Mesendoderm (in vitro differentiated cells): ENCODE measurements around the gene CACNA2D2.
A peak's percentile ranks its signal among the peaks of the same experiment; 100 is the strongest.

Experiments used
- DNase-seq: peaks from one replicate; pipeline ENCODE4 v3.0.0; 2013
- H2AK5ac ChIP-seq: 2 replicates; pipeline ENCODE4 v1.6.1; 2013; ENCODE audit warnings: low read length, inconsistent platforms
- H2BK120ac ChIP-seq: 2 replicates; pipeline ENCODE4 v1.6.1; 2013; ENCODE audit warnings: low read depth, mild to moderate bottlenecking, low read length, moderate library complexity, mixed read lengths
- H2BK15ac ChIP-seq: replicated peaks from 2 replicates; pipeline ENCODE4 v1.6.1; 2013; ENCODE audit warnings: low read depth, mild to moderate bottlenecking, moderate library complexity
- H2BK5ac ChIP-seq: 2 replicates; pipeline ENCODE4 v1.6.1; 2013; ENCODE audit warnings: low read length, inconsistent platforms
- H3K18ac ChIP-seq: 2 replicates; pipeline ENCODE4 v1.6.1; 2013; ENCODE audit warnings: mild to moderate bottlenecking, low read length, mixed read lengths
- H3K23ac ChIP-seq: one replicate; pipeline ENCODE4 v1.6.1; 2013; ENCODE audit warnings: low read length
- H3K27ac ChIP-seq: 2 replicates; pipeline ENCODE4 v1.5.1; 2013; ENCODE audit warnings: low read depth, mild to moderate bottlenecking, inconsistent platforms, low read length, moderate library complexity
- H3K27me3 ChIP-seq: 2 replicates; pipeline ENCODE4 v1.6.1; 2013; ENCODE audit warnings: low read length, control low read depth, mild to moderate bottlenecking, inconsistent platforms; ENCODE audit not compliant: insufficient read depth, poor library complexity
- H3K36me3 ChIP-seq: 2 replicates; pipeline ENCODE4 v1.6.1; 2013; ENCODE audit warnings: low read length, inconsistent platforms; ENCODE audit not compliant: control insufficient read depth, insufficient read depth
- H3K4ac ChIP-seq: one replicate; pipeline ENCODE4 v1.6.1; 2013; ENCODE audit warnings: low read depth, mild to moderate bottlenecking, low read length, moderate library complexity
- H3K4me1 ChIP-seq: 2 replicates; pipeline ENCODE4 v1.6.1; 2013; ENCODE audit warnings: low read depth, low read length, inconsistent platforms; ENCODE audit not compliant: control insufficient read depth
- H3K4me2 ChIP-seq: 2 replicates; pipeline ENCODE4 v1.6.1; 2013; ENCODE audit warnings: low read length
- H3K4me3 ChIP-seq: 2 replicates; pipeline ENCODE4 v1.5.1; 2013; ENCODE audit warnings: mild to moderate bottlenecking, low read length
- H3K56ac ChIP-seq: one replicate; pipeline ENCODE4 v1.6.1; 2013; ENCODE audit warnings: low read length
- H3K79me1 ChIP-seq: 2 replicates; pipeline ENCODE4 v1.6.1; 2013; ENCODE audit warnings: low read length, inconsistent platforms
- H3K79me2 ChIP-seq: 2 replicates; pipeline ENCODE4 v1.6.1; 2013; ENCODE audit warnings: mild to moderate bottlenecking, low read length; ENCODE audit not compliant: control insufficient read depth, insufficient read depth
- H3K9ac ChIP-seq: 2 replicates; pipeline ENCODE4 v1.6.1; 2013; ENCODE audit warnings: low read length, inconsistent platforms
- H4K5ac ChIP-seq: one replicate; pipeline ENCODE4 v1.6.1; 2013; ENCODE audit warnings: low read length
- H4K8ac ChIP-seq: one replicate; pipeline ENCODE4 v1.6.1; 2013; ENCODE audit warnings: low read depth, mild to moderate bottlenecking, control low read depth, low read length, moderate library complexity
- WGBS: extraction: QIAGEN DNeasy Blood & Tissue Kit; methylation state at CpG from one replicate; pipeline ENCODE4 v1.1.7; 2013; ENCODE audit warnings: low lambda C conversion rate, missing lambda C conversion rate; ENCODE audit not compliant: insufficient coverage; ENCODE audit errors: extremely low coverage; 5-methylcytosine and 5-hydroxymethylcytosine counted together

Gene CACNA2D2

GRCh38 chr3:50327129-50327528, 176.3 kb downstream of the CACNA2D2 start:
- no peak overlapping the region for H3K23ac ChIP-seq
- no peak overlapping the region for H3K18ac ChIP-seq
- no CpG with 5 or more reads among the region's 4 CpGs for WGBS
- no peak overlapping the region for H2BK120ac ChIP-seq
- peaks cover 11% of the 10 kb centered on the region for H3K79me2 ChIP-seq
- no peak overlapping the region for H2BK5ac ChIP-seq
- peaks cover 7% of the 10 kb centered on the region for H3K4me1 ChIP-seq
- no peak overlapping the region for H3K27ac ChIP-seq
- peaks cover 7% of the 10 kb centered on the region for H3K79me1 ChIP-seq
- peak overlapping the region; percentile 85 for H3K9ac ChIP-seq
- no peak for DNase-seq
- no peak overlapping the region for H4K5ac ChIP-seq
- H2BK15ac ChIP-seq, result no peak overlapping the region
- H3K4me2 ChIP-seq, result peak overlapping the region; percentile 95
- H2AK5ac ChIP-seq, result no peak overlapping the region
- peak overlapping the region; percentile 90 for H3K4me3 ChIP-seq
- peak overlapping the region; percentile 91 for H3K56ac ChIP-seq
- H3K4ac ChIP-seq, result no peak overlapping the region
- H3K27me3 ChIP-seq, result no peaks in the 10 kb centered on the region
- H3K36me3 ChIP-seq, result peaks cover 13% of the 10 kb centered on the region
- H4K8ac ChIP-seq, result no peak overlapping the region

- H2BK120ac ChIP-seq, result no peak overlapping the region
- H3K79me1 ChIP-seq, result peaks cover 6% of the 10 kb centered on the region
- no peak overlapping the region for H3K4me3 ChIP-seq
- H3K18ac ChIP-seq, result no peak overlapping the region
- H4K5ac ChIP-seq, result no peak overlapping the region
- H4K8ac ChIP-seq, result no peak overlapping the region
- H3K4me2 ChIP-seq, result no peak overlapping the region
- no peak overlapping the region for H3K9ac ChIP-seq
- no peak overlapping the region for H3K56ac ChIP-seq
- H3K4ac ChIP-seq, result no peak overlapping the region
- no peak overlapping the region for H2BK15ac ChIP-seq
- H3K27ac ChIP-seq, result no peak overlapping the region
- H3K4me1 ChIP-seq, result peaks cover 7% of the 10 kb centered on the region
- no peaks in the 10 kb centered on the region for H3K27me3 ChIP-seq
- H3K79me2 ChIP-seq, result peaks cover 11% of the 10 kb centered on the region
- DNase-seq, result no peak
- no peak overlapping the region for H3K23ac ChIP-seq
- no peak overlapping the region for H2AK5ac ChIP-seq
- no CpG with 5 or more reads among the region's 8 CpGs for WGBS
- H2BK5ac ChIP-seq, result no peak overlapping the region
- H3K36me3 ChIP-seq, result peaks cover 10% of the 10 kb centered on the region
Measured at GRCh38 chr3:50326182-50326541, 177.3 kb downstream of the CACNA2D2 start.

GRCh38 chr3:50325497-50326181, 177.8 kb downstream of the CACNA2D2 start:
- Histone ChIP-seq H3K9ac (no peak overlapping the region), H4K8ac (no peak overlapping the region), H3K56ac (no peak overlapping the region), H3K23ac (no peak overlapping the region), H2BK120ac (no peak overlapping the region), H3K4me3 (no peak overlapping the region), H3K4ac (no peak overlapping the region), H2BK15ac (no peak overlapping the region), H3K27ac (no peak overlapping the region), H2BK5ac (no peak overlapping the region), H3K4me2 (no peak overlapping the region), H3K79me1 (peaks cover 8% of the 10 kb centered on the region), H3K4me1 (peaks cover 7% of the 10 kb centered on the region), H4K5ac (no peak overlapping the region), H3K79me2 (peaks cover 14% of the 10 kb centered on the region), H2AK5ac (no peak overlapping the region), H3K27me3 (no peaks in the 10 kb centered on the region), H3K36me3 (peaks cover 8% of the 10 kb centered on the region), H3K18ac (no peak overlapping the region)
- no CpG with 5 or more reads among the region's 11 CpGs for WGBS
- no peak for DNase-seq

GRCh38 chr3:50325113-50325480, 178.3 kb downstream of the CACNA2D2 start:
- Histone ChIP-seq H3K4me3 (no peak overlapping the region), H2BK120ac (no peak overlapping the region), H3K79me1 (peaks cover 12% of the 10 kb centered on the region), H3K4me1 (peaks cover 11% of the 10 kb centered on the region), H4K8ac (no peak overlapping the region), H3K23ac (no peak overlapping the region), H3K4ac (no peak overlapping the region), H4K5ac (no peak overlapping the region), H2BK5ac (no peak overlapping the region), H3K27ac (no peak overlapping the region), H3K56ac (no peak overlapping the region), H2AK5ac (no peak overlapping the region), H3K18ac (no peak overlapping the region), H2BK15ac (no peak overlapping the region), H3K27me3 (no peaks in the 10 kb centered on the region), H3K36me3 (peaks cover 6% of the 10 kb centered on the region), H3K79me2 (peaks cover 19% of the 10 kb centered on the region), H3K4me2 (no peak overlapping the region), H3K9ac (no peak overlapping the region)
- no CpG with 5 or more reads among the region's 2 CpGs for WGBS
- DNase-seq, result no peak

- H2BK15ac ChIP-seq, result no peak overlapping the region
- no peak overlapping the region for H2BK5ac ChIP-seq
- peaks cover 8% of the 10 kb centered on the region for H3K36me3 ChIP-seq
- H3K79me1 ChIP-seq, result peaks cover 18% of the 10 kb centered on the region
- peaks cover 14% of the 10 kb centered on the region for H3K4me1 ChIP-seq
- no peak overlapping the region for H3K27ac ChIP-seq
- no peak overlapping the region for H4K5ac ChIP-seq
- no peak overlapping the region for H2BK120ac ChIP-seq
- no peak overlapping the region for H3K18ac ChIP-seq
- WGBS, result no CpG with 5 or more reads among the region's 4 CpGs
- H3K9ac ChIP-seq, result peak overlapping the region; percentile 2
- peak overlapping the region; percentile 20 for H2AK5ac ChIP-seq
- H3K4me3 ChIP-seq, result no peak overlapping the region
- H3K4me2 ChIP-seq, result no peak overlapping the region
- H3K79me2 ChIP-seq, result peaks cover 24% of the 10 kb centered on the region
- no peak overlapping the region for H3K23ac ChIP-seq
- H3K56ac ChIP-seq, result peak overlapping the region; percentile 35
- no peaks in the 10 kb centered on the region for H3K27me3 ChIP-seq
- no peak overlapping the region for H4K8ac ChIP-seq
- H3K4ac ChIP-seq, result no peak overlapping the region
- peak; percentile 93 for DNase-seq
Measured at GRCh38 chr3:50324351-50325112, 178.9 kb downstream of the CACNA2D2 start.
